Measurements from ENCODE around the gene ACSL1. TPM values are rescaled to one million over a fixed set of nuclear protein-coding genes. Genes with fewer than 3 reads are reported as not detected.

The ACSL1 gene
- total RNA-seq, 2 experiments from 2014 or later: 22.0 to 22.2 TPM

GRCh38 chr4:184722798-184723197 is 103.0 kb downstream of the ACSL1 start:
- intact Hi-C loops (cut with micrococcal nuclease): no loop called here
- Mint-ChIP-seq H3K4me1 (ENCODE audit: low read depth) (no peaks in the 10 kb centered on the region), H3K9me3 (peaks cover 8% of the 10 kb centered on the region), H3K27me3 (no peaks in the 10 kb centered on the region), H3K27ac (no peak overlapping the region), H3K4me3 (no peak overlapping the region), H3K36me3 (peaks cover 76% of the 10 kb centered on the region)
- ChIA-PET CTCF (interaction anchor here (1.7 to 4.2 kb wide), 2 partner anchors 11 to 458 kb away, joined by 5 to 17 read pairs; partner anchors contain the start of gene CENPU), POLR2A (interaction anchor here (0.9 kb wide), 1 partner anchor 10 kb away, joined by 3 read pairs; no protein-coding TSS in a partner anchor)
- no peak for DNase-seq

- POLR2A ChIA-PET: interaction anchor here (1.3 kb wide), 1 partner anchor 13 kb away, joined by 5 read pairs; the partner anchor contains the start of gene CENPU
- Mint-ChIP-seq H3K27ac (no peak overlapping the region), H3K9me3 (peaks cover 8% of the 10 kb centered on the region), H3K4me1 (ENCODE audit: low read depth) (no peaks in the 10 kb centered on the region), H3K4me3 (no peak overlapping the region), H3K36me3 (peaks cover 78% of the 10 kb centered on the region), H3K27me3 (no peaks in the 10 kb centered on the region)
- CTCF ChIA-PET: interaction anchor here (0.6 to 4.2 kb wide), 2 partner anchors 12 to 155 kb away, joined by 3 to 17 read pairs; partner anchors contain the start of gene CENPU
- no peak for DNase-seq
- intact Hi-C loops (cut with micrococcal nuclease): no loop called here
Observed at GRCh38 chr4:184721254-184721653, 104.5 kb downstream of the ACSL1 start.

GRCh38 chr4:184719407-184719806 is 106.4 kb downstream of the ACSL1 start:
- POLR2A ChIA-PET: no interaction called here

GRCh38 chr4:184715526-184715925 is 110.2 kb downstream of the ACSL1 start:
- H3K27me3 Mint-ChIP-seq: no peaks in the 10 kb centered on the region
- H3K36me3 Mint-ChIP-seq: peaks cover 59% of the 10 kb centered on the region
- H3K4me1 Mint-ChIP-seq (ENCODE audit: low read depth): no peaks in the 10 kb centered on the region
- H3K9me3 Mint-ChIP-seq: no peaks in the 10 kb centered on the region
- no peak overlapping the region for H3K4me3 Mint-ChIP-seq
- DNase-seq: no peak
- no peak overlapping the region for H3K27ac Mint-ChIP-seq
- POLR2A ChIA-PET: no interaction called here
- CTCF ChIA-PET: interaction anchor here (0.9 kb wide), 1 partner anchor 9 kb away, joined by 4 read pairs; no protein-coding TSS in a partner anchor
- intact Hi-C loops (cut with micrococcal nuclease): no loop called here

More at GRCh38 chr4:184719407-184719806, 106.4 kb downstream of the ACSL1 start:
- no peaks in the 10 kb centered on the region for H3K4me1 Mint-ChIP-seq (ENCODE audit: low read depth)
- peaks cover 77% of the 10 kb centered on the region for H3K36me3 Mint-ChIP-seq
- no peak for DNase-seq
- H3K9me3 Mint-ChIP-seq: peaks cover 8% of the 10 kb centered on the region
- no peak overlapping the region for H3K27ac Mint-ChIP-seq
- CTCF ChIA-PET: interaction anchor here (1.7 kb wide), 1 partner anchor 26 kb away, joined by 4 read pairs; no protein-coding TSS in a partner anchor
- no peak overlapping the region for H3K4me3 Mint-ChIP-seq
- intact Hi-C loops (cut with micrococcal nuclease): no loop called here
- no peaks in the 10 kb centered on the region for H3K27me3 Mint-ChIP-seq

- H3K27me3 Mint-ChIP-seq: no peaks in the 10 kb centered on the region
- intact Hi-C loops (cut with micrococcal nuclease): no loop called here
- ChIA-PET CTCF (no interaction called here), POLR2A (no interaction called here)
- H3K27ac Mint-ChIP-seq: no peak overlapping the region
- no peak overlapping the region for H3K4me3 Mint-ChIP-seq
- no peaks in the 10 kb centered on the region for H3K4me1 Mint-ChIP-seq (ENCODE audit: low read depth)
- H3K36me3 Mint-ChIP-seq: peaks cover 57% of the 10 kb centered on the region
- H3K9me3 Mint-ChIP-seq: no peaks in the 10 kb centered on the region
- no peak for DNase-seq
Observed at GRCh38 chr4:184713887-184714286, 111.9 kb downstream of the ACSL1 start.

GRCh38 chr4:184712322-184712721 is 113.4 kb downstream of the ACSL1 start:
- Mint-ChIP-seq H3K27ac (no peak overlapping the region), H3K27me3 (no peaks in the 10 kb centered on the region), H3K36me3 (peaks cover 51% of the 10 kb centered on the region), H3K4me1 (ENCODE audit: low read depth) (peaks cover 3% of the 10 kb centered on the region), H3K9me3 (no peaks in the 10 kb centered on the region), H3K4me3 (no peak overlapping the region)
- intact Hi-C loops (cut with micrococcal nuclease): no loop called here
- no peak for DNase-seq
- CTCF ChIA-PET: no interaction called here
- POLR2A ChIA-PET: no interaction called here

GRCh38 chr4:184706453-184706852 is 119.3 kb downstream of the ACSL1 start:
- Mint-ChIP-seq H3K4me1 (ENCODE audit: low read depth) (peaks cover 25% of the 10 kb centered on the region), H3K9me3 (no peaks in the 10 kb centered on the region), H3K4me3 (no peak overlapping the region), H3K36me3 (peaks cover 58% of the 10 kb centered on the region), H3K27ac (peak overlapping the region; percentile 51), H3K27me3 (no peaks in the 10 kb centered on the region)
- no peak for DNase-seq
- ChIA-PET POLR2A (interaction anchor here (1.9 kb wide), 1 partner anchor 27 kb away, joined by 5 read pairs; the partner anchor contains the start of gene CENPU), CTCF (interaction anchor here (1.5 kb wide), 1 partner anchor 9 kb away, joined by 4 read pairs; no protein-coding TSS in a partner anchor)
- intact Hi-C loops (cut with micrococcal nuclease): loop anchor here (2.0 to 5.0 kb wide), 3 partner anchors 28 to 59 kb away; partner anchors contain the start of genes CASP3, CENPU and PRIMPOL

- peak overlapping the region; percentile 34 for H3K27ac Mint-ChIP-seq
- peaks cover 61% of the 10 kb centered on the region for H3K36me3 Mint-ChIP-seq
- H3K27me3 Mint-ChIP-seq: no peaks in the 10 kb centered on the region
- intact Hi-C loops (cut with micrococcal nuclease): loop anchor here (2.0 to 5.0 kb wide), 3 partner anchors 29 to 58 kb away; partner anchors contain the start of genes CASP3, CENPU and PRIMPOL
- peaks cover 25% of the 10 kb centered on the region for H3K4me1 Mint-ChIP-seq (ENCODE audit: low read depth)
- no peaks in the 10 kb centered on the region for H3K9me3 Mint-ChIP-seq
- no peak for DNase-seq
- ChIA-PET CTCF (interaction anchor here (1.0 to 1.5 kb wide), 2 partner anchors 10 to 442 kb away, joined by 4 to 5 read pairs; no protein-coding TSS in a partner anchor), POLR2A (interaction anchor here (1.1 kb wide), 1 partner anchor 56 kb away, joined by 5 read pairs; the partner anchor contains the start of genes CASP3 and PRIMPOL)
- H3K4me3 Mint-ChIP-seq: no peak overlapping the region
Observed at GRCh38 chr4:184705692-184706091, 120.1 kb downstream of the ACSL1 start.

Small RNA genes within 50 kb of the gene (microRNA-seq; reads per million reads assigned to microRNA genes)
- gene MIR3945 (ENCODE audit: borderline microRNAs expressed, borderline number of aligned reads, borderline replicate concordance): not detected

Other genes with a start within 250 kb of the ACSL1 start
- gene CASP3, start 176.5 kb downstream of the ACSL1 start, total RNA-seq: 10 to 100 TPM; 54.0 to 54.4 TPM
- gene PRIMPOL, start 176.2 kb downstream of the ACSL1 start, total RNA-seq: 10 to 100 TPM; 23.1 to 27.1 TPM
- 10 to 100 TPM; 82.7 to 87.6 TPM for gene CENPU, start 91.9 kb downstream of the ACSL1 start, total RNA-seq
- not detected for gene HELT, start 192.5 kb upstream of the ACSL1 start, total RNA-seq

Measured in activated CD4-positive, alpha-beta memory T cell treated with anti-CD3 and anti-CD28 coated beads for 36 hours (primary cell).